ENCODE measurements around the gene MAP6D1. TPM values are rescaled to one million over a fixed set of nuclear protein-coding genes. Genes with fewer than 3 reads are reported as not detected.
A peak's percentile ranks its signal among the peaks of the same experiment; 100 is the strongest.

The MAP6D1 gene
- 2.0 TPM for total RNA-seq

- peak; percentile 60 for ATAC-seq
These were observed at the start of gene MAP6D1 for GRCh38 chr3:183825456-183826161. MAP6D1 (minus strand) TSS chr3:183825577; CDS start chr3:183825547, 30 bp downstream.

GRCh38 chr3:183873914-183874313 is 48.5 kb upstream of the MAP6D1 start:
- no peak for ATAC-seq

- ATAC-seq = peak; percentile 49
These were observed 46.2 kb upstream of the MAP6D1 start for GRCh38 chr3:183871541-183871940.

- no peak for ATAC-seq
These were observed 45.2 kb upstream of the MAP6D1 start for GRCh38 chr3:183870563-183870962.

GRCh38 chr3:183868796-183869195 is 43.4 kb upstream of the MAP6D1 start:
- no peak for ATAC-seq

GRCh38 chr3:183862610-183863009 is 37.2 kb upstream of the MAP6D1 start:
- ATAC-seq = no peak

GRCh38 chr3:183857863-183858262 is 32.5 kb upstream of the MAP6D1 start:
- ATAC-seq = no peak

- no peak for ATAC-seq
These were observed 29.1 kb upstream of the MAP6D1 start for GRCh38 chr3:183854318-183855035.

- peak; percentile 15 for ATAC-seq
These were observed 20.4 kb upstream of the MAP6D1 start for GRCh38 chr3:183845608-183846288.

- no peak for ATAC-seq
These were observed 19.7 kb upstream of the MAP6D1 start for GRCh38 chr3:183845090-183845489.

- peak; percentile 84 for ATAC-seq
These were observed 19.2 kb upstream of the MAP6D1 start for GRCh38 chr3:183844606-183845005.

- no peak for ATAC-seq
These were observed 14.4 kb upstream of the MAP6D1 start for GRCh38 chr3:183839751-183840150.

GRCh38 chr3:183837894-183838293 is 12.5 kb upstream of the MAP6D1 start:
- no peak for ATAC-seq

GRCh38 chr3:183837390-183837789 is 12.0 kb upstream of the MAP6D1 start:
- ATAC-seq = no peak

- no peak for ATAC-seq
These were observed 8.1 kb upstream of the MAP6D1 start for GRCh38 chr3:183833516-183833915.

GRCh38 chr3:183830187-183830586 is 4.8 kb upstream of the MAP6D1 start:
- no peak for ATAC-seq

GRCh38 chr3:183829466-183829865 is 4.1 kb upstream of the MAP6D1 start:
- no peak for ATAC-seq

GRCh38 chr3:183828538-183828870 is 3.1 kb upstream of the MAP6D1 start:
- ATAC-seq = no peak

GRCh38 chr3:183827809-183828537 is 2.6 kb upstream of the MAP6D1 start:
- ATAC-seq = no peak

- ATAC-seq = peak; percentile 70
These were observed 1.3 kb upstream of the MAP6D1 start for GRCh38 chr3:183826448-183827250.

- peak; percentile 32 for ATAC-seq
These were observed 469 bp downstream of the MAP6D1 start for GRCh38 chr3:183824761-183825455.
